ENCODE data around the gene PMS2.
"Not testable (repeated sequence)": the region's sequence is repeated elsewhere in the genome, so short reads cannot be mapped to it uniquely, and the experiment has no call there.

Gene PMS2, protein sequence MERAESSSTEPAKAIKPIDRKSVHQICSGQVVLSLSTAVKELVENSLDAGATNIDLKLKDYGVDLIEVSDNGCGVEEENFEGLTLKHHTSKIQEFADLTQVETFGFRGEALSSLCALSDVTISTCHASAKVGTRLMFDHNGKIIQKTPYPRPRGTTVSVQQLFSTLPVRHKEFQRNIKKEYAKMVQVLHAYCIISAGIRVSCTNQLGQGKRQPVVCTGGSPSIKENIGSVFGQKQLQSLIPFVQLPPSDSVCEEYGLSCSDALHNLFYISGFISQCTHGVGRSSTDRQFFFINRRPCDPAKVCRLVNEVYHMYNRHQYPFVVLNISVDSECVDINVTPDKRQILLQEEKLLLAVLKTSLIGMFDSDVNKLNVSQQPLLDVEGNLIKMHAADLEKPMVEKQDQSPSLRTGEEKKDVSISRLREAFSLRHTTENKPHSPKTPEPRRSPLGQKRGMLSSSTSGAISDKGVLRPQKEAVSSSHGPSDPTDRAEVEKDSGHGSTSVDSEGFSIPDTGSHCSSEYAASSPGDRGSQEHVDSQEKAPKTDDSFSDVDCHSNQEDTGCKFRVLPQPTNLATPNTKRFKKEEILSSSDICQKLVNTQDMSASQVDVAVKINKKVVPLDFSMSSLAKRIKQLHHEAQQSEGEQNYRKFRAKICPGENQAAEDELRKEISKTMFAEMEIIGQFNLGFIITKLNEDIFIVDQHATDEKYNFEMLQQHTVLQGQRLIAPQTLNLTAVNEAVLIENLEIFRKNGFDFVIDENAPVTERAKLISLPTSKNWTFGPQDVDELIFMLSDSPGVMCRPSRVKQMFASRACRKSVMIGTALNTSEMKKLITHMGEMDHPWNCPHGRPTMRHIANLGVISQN

GRCh38 chr7:6008668-6009611 is at the start of gene PMS2, which contains the start of gene AIMP2:
TSS of gene PMS2 (minus strand) at chr7:6009049. CDS start at chr7:6009019, 30 bp downstream.
TSS of gene AIMP2 (plus strand) at chr7:6009272. CDS start at chr7:6009364, 92 bp downstream.
- peak; percentile 100 for DNase-seq (ENCODE audit: low spot score)

DNA sequence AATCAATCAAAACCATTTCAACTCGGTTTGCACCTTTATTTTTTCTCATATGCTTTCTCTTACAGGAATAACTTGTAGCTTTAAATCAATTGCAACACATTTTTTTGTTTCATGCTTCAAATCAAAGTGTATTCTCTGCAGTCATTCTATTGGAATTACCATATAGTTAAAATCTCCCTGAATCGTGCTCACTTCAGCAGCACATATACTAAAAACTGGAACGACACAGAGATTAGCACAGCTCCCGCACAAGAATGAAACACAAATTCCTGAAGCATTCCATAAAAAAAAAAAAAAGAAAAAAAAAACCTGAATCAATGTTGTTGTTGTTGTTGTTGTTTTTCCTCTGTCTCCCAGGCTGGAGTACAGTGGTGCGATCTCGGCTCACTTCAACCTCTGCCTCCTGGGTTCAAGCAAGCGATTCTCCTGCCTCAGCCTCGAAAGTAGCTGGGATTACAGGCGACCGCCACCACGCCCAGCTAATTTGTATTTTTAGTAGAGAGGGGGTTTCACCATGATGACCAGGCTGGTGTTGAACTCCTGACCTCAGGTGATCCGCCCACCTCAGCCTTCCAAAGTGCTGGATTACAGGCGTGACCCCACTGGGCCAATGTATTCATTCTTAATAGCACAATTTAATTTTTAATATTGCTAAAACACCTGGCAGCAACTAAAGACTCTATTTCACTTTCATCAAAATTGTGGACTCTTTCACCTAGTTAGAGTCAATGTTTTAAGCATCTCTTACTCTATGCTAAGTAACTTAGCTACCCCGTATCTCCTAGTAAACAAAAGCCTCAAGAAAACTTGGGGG is 48.7 kb upstream of the PMS2 start:
- no peak for DNase-seq (ENCODE audit: low spot score)

DNA sequence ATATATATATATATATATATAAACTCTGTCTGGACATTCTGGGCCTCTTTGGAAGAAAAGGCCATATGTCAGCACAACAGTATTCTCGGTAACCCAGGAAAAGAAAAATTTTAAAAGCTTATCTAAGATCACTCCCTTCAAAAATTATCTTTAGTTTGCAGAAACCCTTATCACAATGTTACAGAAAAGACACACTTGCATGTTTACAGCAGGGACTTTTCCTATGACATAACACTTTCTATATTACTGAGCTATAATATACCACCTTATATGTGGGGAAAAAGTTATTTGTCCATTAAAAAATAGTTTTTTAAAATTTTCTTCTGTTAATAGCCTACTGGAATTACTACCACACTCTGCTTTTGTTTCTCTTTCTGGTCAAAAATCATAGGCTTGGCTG is 47.8 kb upstream of the PMS2 start:
- DNase-seq (ENCODE audit: low spot score) = no peak

DNA sequence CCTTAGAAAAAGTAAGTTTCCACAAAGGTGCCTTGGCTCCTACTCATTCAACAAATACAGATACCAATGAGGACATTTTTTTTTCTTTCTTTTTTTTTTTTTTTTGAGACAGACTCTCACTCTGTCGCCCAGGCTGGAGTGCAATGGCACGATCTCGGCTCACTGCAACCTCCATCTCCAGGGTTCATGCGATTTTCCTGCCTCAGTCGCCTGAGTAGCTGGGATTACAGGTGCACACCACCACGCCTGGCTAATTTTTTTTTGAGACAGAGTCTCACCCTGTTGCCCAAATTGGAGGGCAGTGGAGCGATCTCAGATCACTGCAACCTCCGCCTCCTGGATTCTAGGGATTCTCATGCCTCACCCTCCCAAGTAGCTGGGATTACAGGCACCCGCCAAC is 42.3 kb upstream of the PMS2 start:
- DNase-seq (ENCODE audit: low spot score) = not testable (repeated sequence)

GRCh38 chr7:6049780-6050179 is 40.9 kb upstream of the PMS2 start:
- no peak for DNase-seq (ENCODE audit: low spot score)

- DNase-seq (ENCODE audit: low spot score) = no peak
Measured at GRCh38 chr7:6035686-6036085, 26.8 kb upstream of the PMS2 start.

DNA sequence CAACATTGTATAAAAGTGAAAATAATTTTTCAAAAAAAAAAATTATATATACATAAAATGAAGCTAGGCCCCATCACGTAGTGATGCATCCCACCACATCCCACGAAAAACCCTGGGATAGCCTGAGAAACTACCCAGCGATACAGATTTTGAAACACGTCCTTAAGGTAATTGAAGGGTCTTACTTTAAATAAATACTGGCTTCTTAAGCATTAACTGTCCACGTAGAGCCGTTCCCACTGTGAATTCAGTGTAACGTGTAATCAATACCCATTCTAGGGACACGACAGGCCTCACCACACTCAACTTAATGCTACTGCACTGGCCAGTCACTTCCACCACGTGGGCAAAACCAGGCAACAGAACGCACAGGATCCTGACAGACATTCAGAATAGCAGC is 26.3 kb upstream of the PMS2 start:
- DNase-seq (ENCODE audit: low spot score) = no peak

GRCh38 chr7:6032641-6033040 is 23.8 kb upstream of the PMS2 start:
- no peak for DNase-seq (ENCODE audit: low spot score)

GRCh38 chr7:6032167-6032566 is 23.3 kb upstream of the PMS2 start:
- no peak for DNase-seq (ENCODE audit: low spot score)

GRCh38 chr7:6031567-6031966 is 22.7 kb upstream of the PMS2 start:
- no peak for DNase-seq (ENCODE audit: low spot score)

GRCh38 chr7:6030988-6031387 is 22.1 kb upstream of the PMS2 start, which contains the start of gene ANKRD61:
TSS of gene ANKRD61 (plus strand) at chr7:6031376. CDS start at chr7:6031376, 0 bp downstream.
- no peak for DNase-seq (ENCODE audit: low spot score)

DNA sequence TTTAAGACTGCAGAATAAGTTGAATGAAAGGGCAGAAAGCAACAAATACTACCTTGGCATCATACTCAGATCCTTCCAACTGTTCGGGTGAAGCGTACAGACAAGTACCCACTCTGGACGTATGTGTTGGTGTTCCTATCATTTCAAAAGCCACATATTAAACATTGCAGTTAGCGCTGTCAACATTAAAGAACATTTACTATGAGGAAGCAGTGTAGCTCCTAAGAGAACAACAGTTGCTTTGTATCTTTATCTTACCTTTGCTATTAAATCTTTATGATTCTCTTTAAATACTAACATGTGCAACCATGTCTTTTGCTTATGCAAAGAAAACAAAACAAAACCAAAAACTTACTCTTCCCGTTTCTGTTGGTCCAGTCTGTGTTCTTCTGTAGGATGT is 19.7 kb upstream of the PMS2 start:
- no peak for DNase-seq (ENCODE audit: low spot score)

DNA sequence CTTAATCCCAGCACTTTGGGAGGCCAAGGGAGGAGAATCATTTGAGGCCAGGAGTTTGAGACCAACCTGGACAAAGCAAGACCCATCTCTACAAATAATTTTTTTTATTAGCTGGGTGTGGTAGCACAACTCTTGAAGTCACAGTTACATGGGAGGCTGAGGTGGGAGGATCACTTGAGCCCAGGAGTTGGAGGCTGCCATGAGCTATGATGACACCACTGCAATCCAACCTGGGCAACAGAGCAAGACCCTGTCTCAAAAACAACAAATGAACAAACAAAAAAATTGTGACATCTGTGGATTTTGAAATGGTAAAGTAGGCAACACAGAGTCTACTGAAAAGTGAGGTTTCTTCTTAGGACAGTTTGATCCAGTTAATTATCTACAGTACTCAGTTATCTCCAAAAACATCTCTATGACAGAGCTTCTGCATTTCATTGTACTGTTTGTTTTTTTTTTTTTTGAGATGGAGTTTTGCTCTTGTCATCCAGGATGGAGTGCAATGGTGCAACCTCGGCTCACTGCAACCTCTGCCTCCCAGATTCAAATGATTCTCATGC is 19.0 kb upstream of the PMS2 start:
- DNase-seq (ENCODE audit: low spot score) = no peak

DNA sequence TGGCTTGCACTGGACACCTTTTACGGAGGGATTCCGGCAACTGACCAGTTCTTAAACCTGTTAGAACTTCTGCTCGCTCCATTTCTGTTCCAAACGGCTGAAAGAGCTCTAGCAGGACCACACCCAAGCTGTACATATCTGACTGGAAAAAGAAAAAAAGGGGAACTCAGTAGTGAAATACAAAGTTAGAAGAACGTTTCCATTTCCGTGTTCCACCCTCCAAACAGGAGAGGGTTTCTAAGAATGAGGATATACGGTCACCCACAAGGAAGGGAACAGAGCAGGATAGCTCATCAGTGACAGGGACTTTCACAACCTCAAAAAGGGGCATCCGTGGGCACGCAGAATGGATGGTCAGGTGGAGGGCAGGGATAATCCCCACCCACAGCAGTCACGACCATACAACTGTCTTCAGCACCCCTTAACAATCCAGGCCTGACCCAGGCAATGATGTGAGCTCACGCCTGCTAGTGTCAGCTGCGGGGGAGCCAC is 18.0 kb upstream of the PMS2 start:
- DNase-seq (ENCODE audit: low spot score) = no peak

DNA sequence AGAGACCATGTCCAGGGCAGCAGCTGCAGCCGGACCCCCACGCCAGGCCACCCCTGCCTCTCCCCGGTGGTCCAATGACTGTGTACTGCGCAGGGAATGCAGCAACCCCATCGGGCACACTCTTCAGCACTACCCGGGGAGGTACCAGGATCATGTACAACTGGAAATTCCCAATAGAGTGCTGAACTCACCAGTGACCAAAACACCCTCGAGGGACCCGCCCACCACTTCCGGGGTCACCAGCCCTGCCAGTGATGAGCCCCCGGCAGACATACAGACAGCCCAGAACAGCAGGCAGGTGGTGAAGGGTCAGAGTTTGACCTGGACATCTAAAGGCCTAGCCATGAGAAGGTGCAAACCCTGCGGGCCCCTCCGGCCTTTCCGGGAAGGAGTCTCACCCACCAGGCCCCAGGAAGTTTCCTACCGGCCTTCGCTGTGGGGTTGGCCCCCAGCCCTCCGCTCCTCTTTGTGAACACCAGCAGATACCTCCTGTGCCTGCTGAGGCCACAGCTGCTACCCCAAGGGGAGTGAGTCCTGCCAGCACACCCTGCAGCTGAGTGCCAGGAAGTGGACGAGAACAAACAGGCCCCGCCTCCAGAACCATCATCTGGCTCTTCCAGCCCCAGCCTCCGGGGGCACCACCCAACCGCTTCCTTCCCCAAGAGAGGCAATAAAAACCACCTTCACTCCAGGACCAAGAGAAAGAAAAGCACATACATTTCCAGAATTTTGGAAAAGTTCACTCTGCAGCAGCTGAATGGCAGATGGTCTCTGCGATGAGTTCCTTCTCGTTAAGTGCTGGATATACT is 17.4 kb upstream of the PMS2 start:
- DNase-seq (ENCODE audit: low spot score) = peak; percentile 77

GRCh38 chr7:6023974-6024435 is 15.2 kb upstream of the PMS2 start:
- DNase-seq (ENCODE audit: low spot score) = no peak

GRCh38 chr7:6022707-6023106 is 13.9 kb upstream of the PMS2 start:
- DNase-seq (ENCODE audit: low spot score) = no peak

- no peak for DNase-seq (ENCODE audit: low spot score)
Measured at GRCh38 chr7:6020371-6021286, 11.8 kb upstream of the PMS2 start.

DNA sequence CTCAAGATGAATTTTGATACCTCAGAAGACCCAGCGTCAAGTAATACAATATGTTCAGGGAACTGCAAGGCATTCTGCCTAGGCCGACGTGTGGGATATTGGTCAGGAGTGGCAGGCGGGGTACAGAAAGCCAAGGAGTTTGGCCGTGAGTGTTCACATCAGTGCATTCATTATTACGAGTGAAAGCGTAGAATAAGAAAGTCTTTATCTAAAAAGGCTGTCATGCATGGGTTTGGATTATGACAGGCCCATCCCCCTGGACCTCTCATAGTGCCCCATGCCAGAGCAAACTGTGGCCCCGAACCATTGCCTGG is 7.8 kb upstream of the PMS2 start:
- no peak for DNase-seq (ENCODE audit: low spot score)
